Brain microvascular endothelial cell (primary cell): ENCODE results near the gene PCID2.

Source experiments
- DNase-seq: peaks from one replicate; pipeline ENCODE4 v3.0.0-alpha.2; 2020
- H3K27ac ChIP-seq: fragments of 250-450 bp; sonication (Bioruptor Pico); 2 replicates; pipeline ENCODE4 v1.5.1; 2020; ENCODE audit warnings: mild to moderate bottlenecking, moderate library complexity
- H3K27me3 ChIP-seq: fragments of 250-450 bp; sonication (Bioruptor Pico); replicated peaks from 2 replicates; pipeline ENCODE4 v1.5.1; 2020; ENCODE audit warnings: mild to moderate bottlenecking
- H3K36me3 ChIP-seq: fragments of 250-450 bp; sonication (Bioruptor Pico); replicated peaks from 2 replicates; pipeline ENCODE4 v1.5.1; 2020; ENCODE audit warnings: mild to moderate bottlenecking
- H3K4me3 ChIP-seq: 2 replicates; pipeline ENCODE4 v1.5.1; 2011; ENCODE audit warnings: low read depth, mild to moderate bottlenecking, control low read depth, low read length, moderate library complexity
- CTCF ChIP-seq: IDR thresholded peaks from 2 replicates; pipeline ENCODE4 v1.5.1; 2011; ENCODE audit warnings: low read depth, mild to moderate bottlenecking, moderate library complexity, low read length, control low read depth, inconsistent platforms; ENCODE audit errors: missing control alignments
- in situ Hi-C: cut with HindIII; loops from 2 replicates; pipeline ENCODE4 v1.10.0; 2017; ENCODE audit warnings: low sequenced_read_pairs, low pct_ligation_motif_present

Gene PCID2

GRCh38 chr13:113168211-113168610, 40.3 kb downstream of the PCID2 start:
- TF ChIP-seq CTCF, result no peak
- no peak overlapping the region for H3K27ac ChIP-seq
- H3K36me3 ChIP-seq, result peaks cover 23% of the 10 kb centered on the region
- H3K27me3 ChIP-seq, result no peaks in the 10 kb centered on the region
- no peak for DNase-seq
- H3K4me3 ChIP-seq, result no peak overlapping the region
- in situ Hi-C loops, result no loop called here

- Histone ChIP-seq H3K4me3 (no peak overlapping the region), H3K27ac (no peak overlapping the region), H3K36me3 (peaks cover 19% of the 10 kb centered on the region), H3K27me3 (no peaks in the 10 kb centered on the region)
- in situ Hi-C loops, result no loop called here
- TF ChIP-seq CTCF, result no peak
- DNase-seq, result no peak
Measured at GRCh38 chr13:113167575-113167974, 40.9 kb downstream of the PCID2 start.

- in situ Hi-C loops, result no loop called here
- Histone ChIP-seq H3K36me3 (peaks cover 19% of the 10 kb centered on the region), H3K27me3 (no peaks in the 10 kb centered on the region), H3K27ac (no peak overlapping the region), H3K4me3 (no peak overlapping the region)
- DNase-seq, result no peak
- TF ChIP-seq CTCF, result no peak
Measured at GRCh38 chr13:113167155-113167554, 41.3 kb downstream of the PCID2 start.

GRCh38 chr13:113166681-113167080, 41.8 kb downstream of the PCID2 start:
- in situ Hi-C loops, result no loop called here
- DNase-seq, result no peak
- Histone ChIP-seq H3K27me3 (no peaks in the 10 kb centered on the region), H3K36me3 (peaks cover 15% of the 10 kb centered on the region), H3K27ac (no peak overlapping the region), H3K4me3 (no peak overlapping the region)
- TF ChIP-seq CTCF, result no peak

- Histone ChIP-seq H3K27me3 (no peaks in the 10 kb centered on the region), H3K36me3 (peaks cover 10% of the 10 kb centered on the region), H3K27ac (no peak overlapping the region), H3K4me3 (no peak overlapping the region)
- no peak for TF ChIP-seq CTCF
- DNase-seq, result no peak
- in situ Hi-C loops, result no loop called here
Measured at GRCh38 chr13:113166266-113166665, 42.2 kb downstream of the PCID2 start.

- no peak for TF ChIP-seq CTCF
- Histone ChIP-seq H3K36me3 (peaks cover 4% of the 10 kb centered on the region), H3K27me3 (no peaks in the 10 kb centered on the region), H3K4me3 (no peak overlapping the region), H3K27ac (no peak overlapping the region)
- no peak for DNase-seq
- in situ Hi-C loops, result no loop called here
Measured at GRCh38 chr13:113164492-113164891, 44.0 kb downstream of the PCID2 start.
